T-helper 1 cell treated with Interleukin-12 subunit alpha and Interleukin-12 subunit beta and Interleukin-4 antibody, amounts not matched to agents 30 μg/mL and 1 μg/mL, for 36 hours (primary cell): ENCODE measurements around the gene CDS1.
"Not testable (repeated sequence)": the region's sequence is repeated elsewhere in the genome, so short reads cannot be mapped to it uniquely, and the experiment has no call there.

Experiments used
- H3K27ac Mint-ChIP-seq: one replicate; pipeline ENCODE4 v1.8.0; 2021; ENCODE audit warnings: mild to moderate bottlenecking, mixed read lengths
- H3K27me3 Mint-ChIP-seq: one replicate; pipeline ENCODE4 v1.8.0; 2021; ENCODE audit warnings: low read depth, mixed read lengths
- H3K36me3 Mint-ChIP-seq: one replicate; pipeline ENCODE4 v1.8.0; 2021; ENCODE audit warnings: low read depth, mixed read lengths
- H3K4me1 Mint-ChIP-seq: one replicate; pipeline ENCODE4 v1.8.0; 2021; ENCODE audit warnings: low read depth, mixed read lengths
- H3K4me3 Mint-ChIP-seq: one replicate; pipeline ENCODE4 v1.8.0; 2021; ENCODE audit warnings: mild to moderate bottlenecking, moderate library complexity, mixed read lengths
- H3K9me3 Mint-ChIP-seq: one replicate; pipeline ENCODE4 v1.8.0; 2021; ENCODE audit warnings: mixed read lengths

The CDS1 gene

GRCh38 chr4:84582988-84583875, at the start of gene CDS1:
Gene CDS1 (plus strand): TSS chr4:84583127. CDS start chr4:84583402, 275 bp downstream.
- H3K27ac Mint-ChIP-seq = peak within 1 kb of the TSS; percentile 37
- peak within 1 kb of the TSS; percentile 78 for H3K4me3 Mint-ChIP-seq
- H3K4me1 Mint-ChIP-seq = peaks cover 12% of the 10 kb centered on the region
- H3K9me3 Mint-ChIP-seq = peaks cover 5% of the 10 kb centered on the region
- no peaks in the 10 kb centered on the region for H3K36me3 Mint-ChIP-seq
- peaks cover 51% of the 10 kb centered on the region for H3K27me3 Mint-ChIP-seq

- H3K4me3 Mint-ChIP-seq = no peak overlapping the region
- H3K27ac Mint-ChIP-seq = no peak overlapping the region
- no peaks in the 10 kb centered on the region for H3K9me3 Mint-ChIP-seq
- no peaks in the 10 kb centered on the region for H3K36me3 Mint-ChIP-seq
- H3K27me3 Mint-ChIP-seq = peaks cover 3% of the 10 kb centered on the region
- no peaks in the 10 kb centered on the region for H3K4me1 Mint-ChIP-seq
Measured at GRCh38 chr4:84535901-84536300, 47.0 kb upstream of the CDS1 start.

- Mint-ChIP-seq H3K27me3 (no peaks in the 10 kb centered on the region), H3K4me3 (no peak overlapping the region), H3K4me1 (no peaks in the 10 kb centered on the region), H3K27ac (no peak overlapping the region), H3K9me3 (no peaks in the 10 kb centered on the region), H3K36me3 (no peaks in the 10 kb centered on the region)
Measured at GRCh38 chr4:84545093-84545492, 37.8 kb upstream of the CDS1 start.

- H3K4me1 Mint-ChIP-seq = no peaks in the 10 kb centered on the region
- no peak overlapping the region for H3K27ac Mint-ChIP-seq
- H3K36me3 Mint-ChIP-seq = no peaks in the 10 kb centered on the region
- H3K4me3 Mint-ChIP-seq = no peak overlapping the region
- no peaks in the 10 kb centered on the region for H3K27me3 Mint-ChIP-seq
- H3K9me3 Mint-ChIP-seq = no peaks in the 10 kb centered on the region
Measured at GRCh38 chr4:84547211-84547610, 35.7 kb upstream of the CDS1 start.

- not testable (repeated sequence) for H3K36me3 Mint-ChIP-seq, H3K9me3 Mint-ChIP-seq, H3K27ac Mint-ChIP-seq, H3K27me3 Mint-ChIP-seq, H3K4me3 Mint-ChIP-seq, H3K4me1 Mint-ChIP-seq
Measured at GRCh38 chr4:84549191-84549590, 33.7 kb upstream of the CDS1 start.

GRCh38 chr4:84562156-84562555, 20.8 kb upstream of the CDS1 start:
- Mint-ChIP-seq H3K4me3 (no peak overlapping the region), H3K27me3 (peaks cover 5% of the 10 kb centered on the region), H3K9me3 (no peaks in the 10 kb centered on the region), H3K4me1 (no peaks in the 10 kb centered on the region), H3K27ac (no peak overlapping the region), H3K36me3 (no peaks in the 10 kb centered on the region)

GRCh38 chr4:84563002-84563401, 19.9 kb upstream of the CDS1 start:
- no peaks in the 10 kb centered on the region for H3K4me1 Mint-ChIP-seq
- no peaks in the 10 kb centered on the region for H3K36me3 Mint-ChIP-seq
- peaks cover 5% of the 10 kb centered on the region for H3K27me3 Mint-ChIP-seq
- no peaks in the 10 kb centered on the region for H3K9me3 Mint-ChIP-seq
- no peak overlapping the region for H3K27ac Mint-ChIP-seq
- H3K4me3 Mint-ChIP-seq = no peak overlapping the region

- H3K4me1 Mint-ChIP-seq = no peaks in the 10 kb centered on the region
- no peaks in the 10 kb centered on the region for H3K9me3 Mint-ChIP-seq
- peaks cover 10% of the 10 kb centered on the region for H3K27me3 Mint-ChIP-seq
- H3K4me3 Mint-ChIP-seq = no peak overlapping the region
- no peak overlapping the region for H3K27ac Mint-ChIP-seq
- no peaks in the 10 kb centered on the region for H3K36me3 Mint-ChIP-seq
Measured at GRCh38 chr4:84565951-84566350, 17.0 kb upstream of the CDS1 start.

GRCh38 chr4:84568496-84568895, 14.4 kb upstream of the CDS1 start:
- H3K27ac Mint-ChIP-seq = no peak overlapping the region
- H3K36me3 Mint-ChIP-seq = no peaks in the 10 kb centered on the region
- H3K27me3 Mint-ChIP-seq = peaks cover 5% of the 10 kb centered on the region
- H3K4me3 Mint-ChIP-seq = no peak overlapping the region
- peaks cover 6% of the 10 kb centered on the region for H3K4me1 Mint-ChIP-seq
- H3K9me3 Mint-ChIP-seq = no peaks in the 10 kb centered on the region

- no peak overlapping the region for H3K27ac Mint-ChIP-seq
- no peak overlapping the region for H3K4me3 Mint-ChIP-seq
- H3K36me3 Mint-ChIP-seq = no peaks in the 10 kb centered on the region
- H3K27me3 Mint-ChIP-seq = peaks cover 5% of the 10 kb centered on the region
- no peaks in the 10 kb centered on the region for H3K9me3 Mint-ChIP-seq
- H3K4me1 Mint-ChIP-seq = peaks cover 7% of the 10 kb centered on the region
Measured at GRCh38 chr4:84569009-84569408, 13.9 kb upstream of the CDS1 start.

- Mint-ChIP-seq H3K4me3 (no peak overlapping the region), H3K36me3 (no peaks in the 10 kb centered on the region), H3K4me1 (peaks cover 15% of the 10 kb centered on the region), H3K27ac (no peak overlapping the region), H3K9me3 (no peaks in the 10 kb centered on the region), H3K27me3 (peaks cover 9% of the 10 kb centered on the region)
Measured at GRCh38 chr4:84573385-84574068, 9.4 kb upstream of the CDS1 start.

- peaks cover 6% of the 10 kb centered on the region for H3K27me3 Mint-ChIP-seq
- H3K27ac Mint-ChIP-seq = peak overlapping the region; percentile 47
- H3K4me3 Mint-ChIP-seq = no peak overlapping the region
- no peaks in the 10 kb centered on the region for H3K36me3 Mint-ChIP-seq
- peaks cover 15% of the 10 kb centered on the region for H3K4me1 Mint-ChIP-seq
- H3K9me3 Mint-ChIP-seq = no peaks in the 10 kb centered on the region
Measured at GRCh38 chr4:84574069-84574720, 8.7 kb upstream of the CDS1 start.

- H3K4me3 Mint-ChIP-seq = no peak overlapping the region
- no peak overlapping the region for H3K27ac Mint-ChIP-seq
- H3K9me3 Mint-ChIP-seq = no peaks in the 10 kb centered on the region
- peaks cover 16% of the 10 kb centered on the region for H3K4me1 Mint-ChIP-seq
- H3K36me3 Mint-ChIP-seq = no peaks in the 10 kb centered on the region
- H3K27me3 Mint-ChIP-seq = peaks cover 21% of the 10 kb centered on the region
Measured at GRCh38 chr4:84578540-84579402, 4.2 kb upstream of the CDS1 start.

GRCh38 chr4:84579403-84579776, 3.5 kb upstream of the CDS1 start:
- H3K36me3 Mint-ChIP-seq = no peaks in the 10 kb centered on the region
- peaks cover 16% of the 10 kb centered on the region for H3K4me1 Mint-ChIP-seq

More at GRCh38 chr4:84579403-84579776, 3.5 kb upstream of the CDS1 start:
- H3K27me3 Mint-ChIP-seq = peaks cover 28% of the 10 kb centered on the region
- no peak overlapping the region for H3K4me3 Mint-ChIP-seq
- no peak overlapping the region for H3K27ac Mint-ChIP-seq
- no peaks in the 10 kb centered on the region for H3K9me3 Mint-ChIP-seq
